HuH-7 (cell line): ENCODE data around the gene SCLT1.
A peak's percentile ranks its signal among the peaks of the same experiment; 100 is the strongest.
"Not testable (repeated sequence)": the region's sequence is repeated elsewhere in the genome, so short reads cannot be mapped to it uniquely, and the experiment has no call there.

ENCODE experiments used
- DNase-seq: peaks from one replicate; pipeline ENCODE4 v3.0.0; 2011; ENCODE audit warnings: low spot score

Gene SCLT1

GRCh38 chr4:129093191-129093920 lies at the start of gene SCLT1:
Gene SCLT1 (minus strand): TSS chr4:129093539. CDS start chr4:129093103, 436 bp downstream.
- DNase-seq, result peak; percentile 57

GRCh38 chr4:129140521-129140920 lies 47.2 kb upstream of the SCLT1 start:
- DNase-seq, result no peak

- DNase-seq, result no peak
Observed at GRCh38 chr4:129138810-129139496, 45.6 kb upstream of the SCLT1 start.

- DNase-seq, result no peak
Observed at GRCh38 chr4:129136433-129136832, 43.1 kb upstream of the SCLT1 start.

GRCh38 chr4:129131343-129131742 lies 38.0 kb upstream of the SCLT1 start:
- no peak for DNase-seq

GRCh38 chr4:129129143-129129542 lies 35.8 kb upstream of the SCLT1 start:
- no peak for DNase-seq

GRCh38 chr4:129126614-129127013 lies 33.3 kb upstream of the SCLT1 start:
- DNase-seq, result not testable (repeated sequence)

GRCh38 chr4:129117705-129118104 lies 24.4 kb upstream of the SCLT1 start:
- DNase-seq, result no peak

GRCh38 chr4:129113919-129114318 lies 20.6 kb upstream of the SCLT1 start:
- no peak for DNase-seq

GRCh38 chr4:129113434-129113833 lies 20.1 kb upstream of the SCLT1 start:
- no peak for DNase-seq

GRCh38 chr4:129111919-129112318 lies 18.6 kb upstream of the SCLT1 start:
- no peak for DNase-seq

GRCh38 chr4:129110931-129111330 lies 17.6 kb upstream of the SCLT1 start:
- no peak for DNase-seq

- DNase-seq, result no peak
Observed at GRCh38 chr4:129109965-129110824, 16.9 kb upstream of the SCLT1 start.

- no peak for DNase-seq
Observed at GRCh38 chr4:129098531-129099001, 5.2 kb upstream of the SCLT1 start.

- peak; percentile 12 for DNase-seq
Observed at GRCh38 chr4:129095811-129096454, 2.6 kb upstream of the SCLT1 start, which contains the start of gene C4orf33. Gene C4orf33 (plus strand): TSS chr4:129096152. CDS start chr4:129102611, 6,459 bp downstream.

GRCh38 chr4:129094347-129094746 lies 1.0 kb upstream of the SCLT1 start:
- no peak for DNase-seq

- DNase-seq, result no peak
Observed at GRCh38 chr4:129092631-129093190, 628 bp downstream of the SCLT1 start.

GRCh38 chr4:129087516-129087915 lies 5.8 kb downstream of the SCLT1 start:
- DNase-seq, result no peak

- DNase-seq, result no peak
Observed at GRCh38 chr4:129085472-129085871, 7.9 kb downstream of the SCLT1 start.

GRCh38 chr4:129082302-129082701 lies 11.0 kb downstream of the SCLT1 start:
- DNase-seq, result no peak

- no peak for DNase-seq
Observed at GRCh38 chr4:129080129-129080528, 13.2 kb downstream of the SCLT1 start.

GRCh38 chr4:129077326-129077725 lies 16.0 kb downstream of the SCLT1 start:
- DNase-seq, result no peak
